Hepatocyte (in vitro differentiated cells): ENCODE data around the gene SPOUT1.

Source experiments
- CTCF ChIP-seq: fragments of 200-600 bp; sonication (generic); IDR thresholded peaks from 2 replicates; pipeline ENCODE4 v1.5.1; 2016; ENCODE audit warnings: antibody characterized with exemption, mild to moderate bottlenecking; ENCODE audit not compliant: poor library complexity
- EZH2 ChIP-seq: fragments of 200-600 bp; sonication (generic); IDR thresholded peaks from 2 replicates; pipeline ENCODE4 v1.6.1; 2016; ENCODE audit warnings: antibody characterized with exemption, mild to moderate bottlenecking, borderline replicate concordance

GRCh38 chr9:128836509-128837145 lies 7.0 kb upstream of the SPOUT1 start:
- TF ChIP-seq CTCF (no peak), EZH2 (no peak)
